HL-60 (cell line): ENCODE data around the gene RAB15.

Experiments
- CTCF ChIP-seq: IDR thresholded peaks from one replicate; pipeline ENCODE4 v1.5.1; 2011; ENCODE audit warnings: low read length, control low read depth, inconsistent platforms; ENCODE audit not compliant: insufficient read depth
- REST ChIP-seq: IDR thresholded peaks from 2 replicates; pipeline ENCODE4 v1.6.1; 2012; ENCODE audit warnings: low read depth; ENCODE audit not compliant: insufficient replicate concordance

- no peak for TF ChIP-seq CTCF
- TF ChIP-seq REST: no peak
Measured at GRCh38 chr14:64973026-64973442, 898 bp upstream of the RAB15 start.
